H1 (cell line): ENCODE data around the gene FOXA3.

Source experiments
- JUN ChIP-seq: IDR thresholded peaks from 2 replicates; pipeline ENCODE4 v1.6.1; 2011; ENCODE audit warnings: low read depth, mild to moderate bottlenecking, improper control_type of control experiment, low read length
- POLR2A ChIP-seq, 2 experiments: IDR thresholded peaks; 1 replicate in 1 of 2; 2 replicates in 1 of 2; pipeline ENCODE4 v1.6.1; 2011; ENCODE audit warnings: low read depth in 2 of 2, low read length in 2 of 2, mild to moderate bottlenecking in 2 of 2; ENCODE audit errors: control extremely low read depth in 1 of 2
- POLR2AphosphoS5 ChIP-seq: IDR thresholded peaks from 2 replicates; pipeline ENCODE4 v1.6.1; 2011; ENCODE audit warnings: low read depth, low read length
- SRF ChIP-seq: IDR thresholded peaks from 2 replicates; pipeline ENCODE4 v1.6.1; 2011; ENCODE audit warnings: mild to moderate bottlenecking, low read depth, low read length, moderate library complexity
- TAF1 ChIP-seq: IDR thresholded peaks from 2 replicates; pipeline ENCODE4 v1.6.1; 2011; ENCODE audit warnings: mild to moderate bottlenecking, low read depth, low read length
- TBP ChIP-seq: IDR thresholded peaks from 2 replicates; pipeline ENCODE4 v1.6.1; 2011; ENCODE audit warnings: low read depth, low read length, improper control_type of control experiment
- TF ChIP-seq, protein P1 (sequence below), 3 experiments: IDR thresholded peaks; 1 replicate in 2 of 3; 2 replicates in 1 of 3; pipeline versions ENCODE4 v1.5.1 to v1.6.1; 2011; ENCODE audit warnings: low read length in 3 of 3, mild to moderate bottlenecking in 3 of 3, inconsistent platforms in 2 of 3, low read depth in 1 of 3, moderate library complexity in 1 of 3; ENCODE audit not compliant: insufficient read depth in 1 of 3; ENCODE audit errors: control extremely low read depth in 1 of 3

- TF ChIP-seq TBP: no peak
- TF ChIP-seq JUN: no peak
- no peak for TF ChIP-seq POLR2A (IDR thresholded peaks at IDR 0.05; ENCODE audit: control extremely low read depth in 1 of 2, low read depth in 2 of 2, low read length in 2 of 2)
- TF ChIP-seq, protein P1, sequence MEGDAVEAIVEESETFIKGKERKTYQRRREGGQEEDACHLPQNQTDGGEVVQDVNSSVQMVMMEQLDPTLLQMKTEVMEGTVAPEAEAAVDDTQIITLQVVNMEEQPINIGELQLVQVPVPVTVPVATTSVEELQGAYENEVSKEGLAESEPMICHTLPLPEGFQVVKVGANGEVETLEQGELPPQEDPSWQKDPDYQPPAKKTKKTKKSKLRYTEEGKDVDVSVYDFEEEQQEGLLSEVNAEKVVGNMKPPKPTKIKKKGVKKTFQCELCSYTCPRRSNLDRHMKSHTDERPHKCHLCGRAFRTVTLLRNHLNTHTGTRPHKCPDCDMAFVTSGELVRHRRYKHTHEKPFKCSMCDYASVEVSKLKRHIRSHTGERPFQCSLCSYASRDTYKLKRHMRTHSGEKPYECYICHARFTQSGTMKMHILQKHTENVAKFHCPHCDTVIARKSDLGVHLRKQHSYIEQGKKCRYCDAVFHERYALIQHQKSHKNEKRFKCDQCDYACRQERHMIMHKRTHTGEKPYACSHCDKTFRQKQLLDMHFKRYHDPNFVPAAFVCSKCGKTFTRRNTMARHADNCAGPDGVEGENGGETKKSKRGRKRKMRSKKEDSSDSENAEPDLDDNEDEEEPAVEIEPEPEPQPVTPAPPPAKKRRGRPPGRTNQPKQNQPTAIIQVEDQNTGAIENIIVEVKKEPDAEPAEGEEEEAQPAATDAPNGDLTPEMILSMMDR (IDR thresholded peaks at IDR 0.05; ENCODE audit: control extremely low read depth in 1 of 3, insufficient read depth in 1 of 3, low read depth in 1 of 3, low read length in 3 of 3): no peak
- no peak for TF ChIP-seq POLR2AphosphoS5
- TF ChIP-seq SRF: no peak
- no peak for TF ChIP-seq TAF1
Measured at GRCh38 chr19:45822716-45823115, 41.4 kb upstream of the FOXA3 start.
